GM13976 (cell line): ENCODE measurements around the gene CARD19.
"Not testable (repeated sequence)": the region's sequence is repeated elsewhere in the genome, so short reads cannot be mapped to it uniquely, and the experiment has no call there.

Experiments used
- DNase-seq: peaks from one replicate; pipeline ENCODE4 v3.0.0; 2012; ENCODE audit warnings: low spot score
- in situ Hi-C: fragments of 300-500 bp; cut with MboI; formaldehyde crosslinking; loops from one replicate; pipeline ENCODE4 v1.12.0; 2022; ENCODE audit warnings: low sequenced_read_pairs, mixed read lengths, inconsistent platforms; ENCODE audit not compliant: unreplicated experiment
- TF ChIP-seq, protein P1 (sequence below): IDR thresholded peaks from 2 replicates; pipeline ENCODE4 v1.5.1; 2012; ENCODE audit warnings: borderline replicate concordance, mild to moderate bottlenecking; ENCODE audit not compliant: insufficient read depth; ENCODE audit errors: extremely low read depth, missing control alignments, control extremely low read depth

Gene CARD19

DNA sequence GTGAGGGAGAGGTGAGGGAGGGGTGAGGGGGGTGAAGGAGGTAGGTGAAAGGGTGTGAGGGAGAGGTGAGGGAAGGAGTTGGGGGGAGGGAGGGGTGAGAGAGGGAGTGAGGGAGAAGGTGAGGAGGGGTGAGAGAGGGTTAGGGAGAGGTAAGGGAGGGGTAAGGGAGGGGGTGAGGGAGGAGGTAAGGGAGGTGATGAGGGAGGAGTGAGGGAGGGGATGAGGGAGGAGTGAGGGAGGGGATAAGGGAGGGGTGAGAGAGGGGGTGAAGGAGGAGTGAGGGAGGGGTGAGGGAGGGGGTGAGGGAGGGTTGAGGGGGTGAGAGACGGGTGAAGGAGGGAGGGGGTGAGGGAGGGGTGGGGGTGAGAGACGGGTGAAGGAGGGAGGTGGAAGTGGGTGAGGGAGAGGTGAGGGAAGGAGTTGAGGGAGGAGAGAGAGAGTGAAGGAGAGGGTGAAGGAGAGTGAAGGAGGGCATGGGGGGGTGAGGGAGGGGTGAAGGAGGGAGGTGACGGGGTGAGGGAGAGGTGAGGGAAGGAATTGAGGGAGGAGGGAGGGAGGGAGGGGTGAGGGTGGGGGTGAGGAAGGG, 19.6 kb downstream of the CARD19 start:
- TF ChIP-seq, protein P1, sequence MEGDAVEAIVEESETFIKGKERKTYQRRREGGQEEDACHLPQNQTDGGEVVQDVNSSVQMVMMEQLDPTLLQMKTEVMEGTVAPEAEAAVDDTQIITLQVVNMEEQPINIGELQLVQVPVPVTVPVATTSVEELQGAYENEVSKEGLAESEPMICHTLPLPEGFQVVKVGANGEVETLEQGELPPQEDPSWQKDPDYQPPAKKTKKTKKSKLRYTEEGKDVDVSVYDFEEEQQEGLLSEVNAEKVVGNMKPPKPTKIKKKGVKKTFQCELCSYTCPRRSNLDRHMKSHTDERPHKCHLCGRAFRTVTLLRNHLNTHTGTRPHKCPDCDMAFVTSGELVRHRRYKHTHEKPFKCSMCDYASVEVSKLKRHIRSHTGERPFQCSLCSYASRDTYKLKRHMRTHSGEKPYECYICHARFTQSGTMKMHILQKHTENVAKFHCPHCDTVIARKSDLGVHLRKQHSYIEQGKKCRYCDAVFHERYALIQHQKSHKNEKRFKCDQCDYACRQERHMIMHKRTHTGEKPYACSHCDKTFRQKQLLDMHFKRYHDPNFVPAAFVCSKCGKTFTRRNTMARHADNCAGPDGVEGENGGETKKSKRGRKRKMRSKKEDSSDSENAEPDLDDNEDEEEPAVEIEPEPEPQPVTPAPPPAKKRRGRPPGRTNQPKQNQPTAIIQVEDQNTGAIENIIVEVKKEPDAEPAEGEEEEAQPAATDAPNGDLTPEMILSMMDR = no peak
- in situ Hi-C loops = no loop called here
- DNase-seq = no peak

DNA sequence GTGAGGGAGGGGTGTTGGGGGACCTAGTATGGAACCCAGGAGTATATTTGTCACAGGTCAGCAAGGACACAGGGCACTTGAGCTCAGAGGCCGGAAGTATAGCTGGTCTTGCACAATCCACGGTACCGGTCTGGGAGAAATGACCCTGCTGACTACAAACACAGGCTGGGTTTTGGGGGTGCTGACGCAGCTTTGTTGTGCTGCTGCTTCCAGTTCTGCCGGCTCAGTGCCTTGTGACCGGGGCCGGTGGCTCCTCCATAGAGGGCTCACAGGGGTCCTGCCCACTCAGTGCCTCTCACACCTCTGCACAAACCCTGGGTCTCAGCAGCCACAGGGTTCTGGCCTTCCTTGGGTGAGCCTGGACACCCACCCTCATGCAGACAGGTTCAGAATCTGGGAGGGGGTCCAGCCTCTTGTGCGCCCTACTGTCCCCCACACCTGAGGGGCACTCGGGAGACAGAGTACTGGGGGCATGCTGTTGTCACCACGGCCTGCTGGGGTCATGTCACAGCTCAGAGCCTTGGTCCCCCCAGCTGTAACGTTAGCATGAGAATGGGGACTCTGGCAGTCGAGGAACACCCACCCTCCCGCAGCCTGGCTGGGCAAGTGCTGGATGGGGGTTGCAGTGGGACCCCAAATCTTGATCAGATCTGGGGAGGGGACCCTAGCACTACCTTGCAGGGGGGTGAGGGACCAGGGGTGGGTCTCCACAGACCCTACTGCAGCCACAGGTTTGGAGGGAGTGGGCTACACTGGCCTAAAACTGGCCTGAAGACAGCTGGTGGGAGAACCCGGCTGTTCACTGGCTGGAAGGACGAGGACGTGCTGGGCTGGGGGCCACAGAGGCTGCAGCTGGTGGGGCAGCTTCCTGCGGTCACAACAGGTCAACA, 20.3 kb downstream of the CARD19 start:
- no peak for DNase-seq
- in situ Hi-C loops = no loop called here
- TF ChIP-seq, protein P1 = no peak

DNA sequence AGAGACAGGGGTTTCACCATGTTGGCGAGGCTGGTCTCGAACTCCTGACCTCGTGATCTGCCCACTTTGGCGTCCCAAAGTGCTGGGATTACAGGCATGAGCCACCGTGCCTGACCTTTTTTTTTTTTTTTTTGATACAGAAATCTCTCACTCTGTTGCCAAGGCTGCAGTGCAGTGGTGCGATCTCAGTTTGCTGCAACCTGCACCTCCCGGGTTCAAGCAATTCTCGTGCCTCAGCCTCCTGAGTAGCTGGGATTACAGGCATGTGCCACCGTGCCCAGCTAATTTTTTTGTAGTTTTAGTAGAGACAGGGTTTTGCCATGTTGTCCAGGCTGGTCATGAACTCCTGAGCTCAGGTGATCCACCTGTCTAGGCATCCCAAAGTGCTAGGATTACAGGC, 21.5 kb downstream of the CARD19 start:
- DNase-seq, in situ Hi-C loops: not testable (repeated sequence)

DNA sequence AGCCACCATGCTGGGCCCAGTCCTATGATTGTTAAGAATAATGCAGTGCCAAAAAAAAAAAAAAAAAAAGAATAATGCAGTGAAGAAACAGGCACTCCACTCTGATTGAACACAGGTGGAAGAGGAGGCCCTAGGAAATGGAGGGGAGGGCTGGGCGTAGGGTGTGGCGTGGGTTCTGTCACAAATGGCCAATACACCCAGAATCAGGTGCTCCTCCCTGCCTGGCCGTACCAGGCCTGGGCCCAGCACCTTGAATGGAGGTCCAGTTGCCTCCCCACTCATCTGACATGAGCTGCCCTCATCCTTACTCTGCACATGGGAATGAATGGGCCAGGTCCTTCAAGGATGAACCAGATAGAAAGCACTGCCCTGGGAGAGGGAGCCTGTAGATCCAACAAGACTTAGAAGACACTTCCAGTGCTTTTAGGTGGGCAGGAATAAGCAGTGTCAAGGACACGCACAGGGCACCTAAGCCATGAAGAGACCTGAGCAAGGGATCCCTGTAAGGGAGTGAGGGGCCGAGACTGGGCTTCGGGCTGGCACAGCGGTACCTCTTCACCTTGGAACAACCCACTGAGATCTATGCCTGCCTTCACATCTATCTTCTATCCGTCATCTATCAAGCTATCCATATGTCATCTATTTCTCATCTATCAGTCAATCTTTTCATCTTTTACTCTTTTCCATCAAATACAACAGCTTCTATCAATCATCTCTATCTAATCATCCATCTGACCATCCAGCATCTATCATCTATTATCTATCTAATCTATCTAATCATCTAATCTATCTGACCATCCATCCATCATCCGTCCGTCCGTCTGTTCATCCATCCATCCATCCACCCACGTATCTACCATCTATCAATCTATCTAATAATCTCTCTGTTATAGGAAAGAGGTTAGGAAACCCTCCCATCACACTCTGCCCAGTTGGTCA, 22.2 kb downstream of the CARD19 start:
- TF ChIP-seq, protein P1 = no peak
- no peak for DNase-seq
- in situ Hi-C loops = no loop called here

DNA sequence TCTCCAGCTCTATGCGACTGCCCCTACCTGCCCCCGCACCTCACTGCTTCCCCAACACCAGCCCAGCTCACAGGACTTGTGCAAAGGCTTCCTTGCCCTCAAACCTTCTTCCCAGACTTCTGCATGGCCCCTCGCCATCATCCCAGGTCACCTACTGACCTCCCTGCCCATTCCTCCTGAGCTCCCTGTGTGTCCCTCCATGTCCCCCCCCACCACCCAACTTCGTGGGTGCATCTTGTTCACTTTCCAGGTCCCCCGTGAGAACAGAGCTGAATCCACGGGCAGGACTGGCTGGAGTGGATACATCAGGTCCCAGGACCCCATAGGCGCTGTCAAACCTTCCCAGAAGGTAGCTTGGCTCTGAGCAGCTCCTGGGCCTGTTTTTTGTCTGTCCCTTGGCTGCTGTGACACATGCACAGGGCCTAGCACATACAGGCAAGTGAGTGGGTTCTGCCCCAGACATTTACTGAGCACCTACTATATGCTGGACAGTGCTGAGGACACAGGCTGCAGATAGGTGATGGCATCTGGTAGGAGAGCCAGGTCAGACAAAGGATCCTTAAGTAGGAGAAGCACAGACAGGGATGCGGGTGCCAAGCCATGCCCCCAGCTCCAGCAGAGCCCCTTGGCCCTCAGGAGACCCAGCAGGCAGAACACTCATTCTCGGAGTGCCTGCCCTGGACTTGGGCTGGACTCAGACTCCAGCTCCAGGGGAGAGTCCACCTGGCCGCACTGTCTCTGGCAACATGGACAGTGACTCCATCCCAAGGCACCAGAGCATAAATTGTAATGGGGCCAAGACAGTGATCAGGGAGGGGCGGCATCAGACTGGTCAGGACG, 23.1 kb downstream of the CARD19 start:
- in situ Hi-C loops = no loop called here
- TF ChIP-seq, protein P1 = no peak
- no peak for DNase-seq

DNA sequence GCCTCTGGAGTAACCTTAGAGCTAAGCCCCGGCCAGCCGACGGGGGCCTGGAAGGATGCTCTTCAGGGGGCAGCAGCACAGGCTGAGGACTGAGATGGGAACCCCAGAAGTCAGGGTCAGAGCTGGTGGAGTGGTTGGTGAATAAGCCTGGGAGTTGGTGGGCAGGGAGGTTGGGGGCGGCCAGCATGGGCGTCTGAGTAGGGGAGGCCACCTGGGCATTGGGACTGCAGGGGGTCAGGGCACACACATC, 23.6 kb downstream of the CARD19 start:
- in situ Hi-C loops = no loop called here
- TF ChIP-seq, protein P1 = no peak
- DNase-seq = no peak
